T47D (cell line): ENCODE results near the gene FAM107B.

Experiments used
- DNase-seq, 2 experiments: peaks; one replicate each; pipeline versions ENCODE4 v3.0.0 to v3.0.0-alpha.2; 2011 to 2012; ENCODE audit warnings: low read depth in 1 of 2, low spot score in 1 of 2
- JUND ChIP-seq: IDR thresholded peaks from 2 replicates; pipeline ENCODE4 v1.6.1; 2012; ENCODE audit warnings: low read depth
- in situ Hi-C: cut with HindIII; loops from 2 replicates; pipeline ENCODE4 v1.10.0; 2016; ENCODE audit warnings: low sequenced_read_pairs, low pct_unique_long_range_greater_than_20kb

The FAM107B gene

GRCh38 chr10:14608381-14609001 is 166.2 kb downstream of the FAM107B start:
- no peak for DNase-seq
- no peak for TF ChIP-seq JUND
- in situ Hi-C loops: no loop called here

DNA sequence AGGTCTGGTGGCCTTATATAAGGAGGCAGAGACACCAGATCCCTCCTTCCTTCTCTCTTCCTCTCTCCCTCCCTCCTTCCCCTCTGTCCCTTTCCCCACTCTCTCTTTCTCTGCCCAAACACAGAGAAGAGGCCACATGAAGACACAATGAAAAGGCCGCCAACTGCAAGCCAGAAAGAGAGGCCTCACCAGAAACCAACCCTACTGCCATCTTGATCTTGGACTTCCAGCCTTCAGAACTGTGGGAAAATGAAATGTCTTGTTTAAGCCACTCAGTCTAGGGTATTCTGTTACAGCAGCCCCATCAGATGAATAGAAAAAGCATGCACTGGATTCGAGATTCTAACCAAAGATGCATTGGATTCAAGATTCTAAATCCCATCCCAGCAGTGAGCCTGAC is 168.1 kb downstream of the FAM107B start:
- no peak for TF ChIP-seq JUND
- no peak for DNase-seq
- in situ Hi-C loops: no loop called here

DNA sequence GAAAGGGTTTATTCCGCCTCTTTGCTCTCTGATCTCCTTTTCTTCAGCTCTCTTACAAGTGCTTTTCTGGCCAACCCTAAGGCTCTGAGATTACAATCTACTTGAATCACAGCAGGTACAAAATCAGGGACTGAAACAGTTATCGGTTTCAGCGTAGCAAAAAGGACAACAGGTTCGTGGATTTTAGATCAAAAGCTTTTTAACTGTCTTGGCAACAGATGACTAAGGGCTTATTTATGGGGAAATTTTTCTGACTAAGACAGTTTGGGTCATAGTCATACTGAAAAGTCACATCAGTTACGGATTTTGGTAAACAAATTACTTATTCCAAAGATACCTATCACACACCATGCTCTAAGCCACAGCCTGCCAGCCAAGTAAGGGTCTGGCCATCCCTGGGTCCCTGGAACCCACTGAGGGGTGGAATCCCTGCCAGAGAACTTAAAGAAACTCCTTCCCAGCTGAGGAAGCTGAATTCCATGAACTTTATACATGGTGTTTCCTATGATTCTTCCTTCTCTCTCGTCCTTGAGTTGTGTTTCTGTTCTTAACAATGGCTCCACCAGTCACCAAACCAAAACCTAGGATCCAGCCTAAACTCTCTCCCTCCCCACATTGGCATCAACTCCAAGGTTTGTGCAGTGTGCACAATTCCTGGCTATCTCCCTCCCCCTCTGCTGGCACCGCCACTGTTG is 169.3 kb downstream of the FAM107B start:
- no peak for TF ChIP-seq JUND
- in situ Hi-C loops: no loop called here
- no peak for DNase-seq

- in situ Hi-C loops: no loop called here
- TF ChIP-seq JUND: no peak
- DNase-seq: peak; percentile 71 to 86
These were observed 170.2 kb downstream of the FAM107B start for GRCh38 chr10:14604181-14605142.

GRCh38 chr10:14603534-14604102 is 171.1 kb downstream of the FAM107B start:
- in situ Hi-C loops: no loop called here
- no peak for TF ChIP-seq JUND
- DNase-seq: peak in 1 of 2 experiments; percentile 42

- TF ChIP-seq JUND: no peak
- in situ Hi-C loops: no loop called here
These were observed 171.7 kb downstream of the FAM107B start for GRCh38 chr10:14602807-14603533.

GRCh38 chr10:14601872-14602725 is 172.6 kb downstream of the FAM107B start:
- peak; percentile 41 to 60 for DNase-seq
- in situ Hi-C loops: no loop called here
- TF ChIP-seq JUND: no peak

More at GRCh38 chr10:14602807-14603533, 171.7 kb downstream of the FAM107B start:
- DNase-seq: no peak

DNA sequence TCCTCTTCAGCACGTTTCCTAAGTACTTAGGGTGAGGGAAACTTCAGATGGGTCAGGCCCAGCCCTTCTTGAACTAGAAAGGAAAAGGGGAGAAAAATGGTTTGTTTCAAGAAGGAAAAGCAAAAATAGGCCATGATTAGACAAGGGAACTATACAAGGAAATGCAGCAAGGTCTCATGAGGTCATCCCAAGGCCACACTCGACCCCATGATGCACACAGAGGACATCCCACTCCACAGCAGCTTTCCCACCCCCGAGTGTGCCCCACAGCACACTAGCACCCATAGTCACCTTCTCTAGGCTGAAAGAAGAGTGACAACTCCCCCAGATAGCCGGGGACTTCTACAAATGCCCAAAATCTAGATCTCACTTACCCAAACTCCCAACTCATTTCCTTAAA is 173.4 kb downstream of the FAM107B start:
- in situ Hi-C loops: no loop called here
- DNase-seq: no peak
- no peak for TF ChIP-seq JUND

- DNase-seq: no peak
- in situ Hi-C loops: no loop called here
- no peak for TF ChIP-seq JUND
These were observed 174.6 kb downstream of the FAM107B start for GRCh38 chr10:14600065-14600464.

- in situ Hi-C loops: no loop called here
- DNase-seq: no peak
- TF ChIP-seq JUND: no peak
These were observed 175.6 kb downstream of the FAM107B start for GRCh38 chr10:14598809-14599764.
